ENCODE results near the gene C2CD2L.

DNA sequence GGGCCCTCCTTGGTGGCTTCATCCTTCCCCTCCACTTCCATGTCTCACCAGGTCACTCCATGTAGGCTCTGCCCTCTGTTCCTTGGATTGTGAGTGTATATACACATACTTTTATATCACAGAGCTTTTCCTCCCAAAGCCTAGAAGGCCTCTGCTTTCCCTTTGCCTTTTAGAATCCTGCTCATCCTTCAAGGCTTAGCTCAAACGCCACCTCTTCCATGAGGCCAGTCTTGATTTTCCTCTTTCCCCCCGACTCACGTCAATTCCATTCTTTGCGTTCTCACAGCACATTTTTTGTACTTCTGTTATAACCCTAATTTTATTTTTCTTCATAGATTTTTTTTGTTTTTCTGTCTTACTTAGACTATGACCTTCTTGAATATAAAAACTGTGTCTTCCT is 45.5 kb downstream of the C2CD2L start:
- TF ChIP-seq EZH2 (IDR thresholded peaks at IDR 0.05; ENCODE audit: low read length, missing control alignments) = no peak
- TF ChIP-seq, protein P1, sequence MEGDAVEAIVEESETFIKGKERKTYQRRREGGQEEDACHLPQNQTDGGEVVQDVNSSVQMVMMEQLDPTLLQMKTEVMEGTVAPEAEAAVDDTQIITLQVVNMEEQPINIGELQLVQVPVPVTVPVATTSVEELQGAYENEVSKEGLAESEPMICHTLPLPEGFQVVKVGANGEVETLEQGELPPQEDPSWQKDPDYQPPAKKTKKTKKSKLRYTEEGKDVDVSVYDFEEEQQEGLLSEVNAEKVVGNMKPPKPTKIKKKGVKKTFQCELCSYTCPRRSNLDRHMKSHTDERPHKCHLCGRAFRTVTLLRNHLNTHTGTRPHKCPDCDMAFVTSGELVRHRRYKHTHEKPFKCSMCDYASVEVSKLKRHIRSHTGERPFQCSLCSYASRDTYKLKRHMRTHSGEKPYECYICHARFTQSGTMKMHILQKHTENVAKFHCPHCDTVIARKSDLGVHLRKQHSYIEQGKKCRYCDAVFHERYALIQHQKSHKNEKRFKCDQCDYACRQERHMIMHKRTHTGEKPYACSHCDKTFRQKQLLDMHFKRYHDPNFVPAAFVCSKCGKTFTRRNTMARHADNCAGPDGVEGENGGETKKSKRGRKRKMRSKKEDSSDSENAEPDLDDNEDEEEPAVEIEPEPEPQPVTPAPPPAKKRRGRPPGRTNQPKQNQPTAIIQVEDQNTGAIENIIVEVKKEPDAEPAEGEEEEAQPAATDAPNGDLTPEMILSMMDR (conservative IDR thresholded peaks at IDR 0.05 in 1 of 2, IDR thresholded peaks at IDR 0.05 in 1 of 2; ENCODE audit: low read depth in 1 of 2, low read length in 2 of 2) = no peak

Measured in fibroblast of lung (primary cell).